ENCODE measurements around the gene CDC5L. TPM values are rescaled to one million over a fixed set of nuclear protein-coding genes. Genes with fewer than 3 reads are reported as not detected.

Gene CDC5L
- total RNA-seq, 2 donors from 2014 or later = 28.9 to 30.5 TPM

DNA sequence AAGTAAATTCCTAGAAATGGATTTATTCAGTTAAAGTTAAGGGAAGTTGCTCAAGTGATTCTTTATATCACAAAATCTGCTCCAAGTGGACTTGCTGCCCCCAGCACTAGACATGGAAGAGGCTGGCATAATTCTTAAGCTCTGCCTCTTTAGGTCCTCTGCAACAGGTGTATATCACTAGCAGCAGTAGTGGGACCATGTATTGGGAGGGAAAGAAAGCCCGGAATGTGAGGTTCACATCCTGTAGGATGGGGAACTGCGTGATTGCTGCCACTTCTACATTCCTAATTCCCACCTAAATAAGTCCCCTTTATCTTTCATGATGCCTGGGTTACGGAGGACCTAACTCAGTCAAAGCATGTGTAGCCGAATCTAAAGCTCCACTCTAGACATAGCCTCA lies 31.9 kb upstream of the CDC5L start:
- Mint-ChIP-seq H3K4me3 (no peak overlapping the region), H3K36me3 (ENCODE audit: low read depth) (no peaks in the 10 kb centered on the region), H3K9me3 (no peaks in the 10 kb centered on the region), H3K27ac (no peak overlapping the region), H3K4me1 (peaks cover 5% of the 10 kb centered on the region), H3K27me3 (ENCODE audit: insufficient read depth) (peaks cover 16% of the 10 kb centered on the region)
- TF ChIP-seq, protein P1, sequence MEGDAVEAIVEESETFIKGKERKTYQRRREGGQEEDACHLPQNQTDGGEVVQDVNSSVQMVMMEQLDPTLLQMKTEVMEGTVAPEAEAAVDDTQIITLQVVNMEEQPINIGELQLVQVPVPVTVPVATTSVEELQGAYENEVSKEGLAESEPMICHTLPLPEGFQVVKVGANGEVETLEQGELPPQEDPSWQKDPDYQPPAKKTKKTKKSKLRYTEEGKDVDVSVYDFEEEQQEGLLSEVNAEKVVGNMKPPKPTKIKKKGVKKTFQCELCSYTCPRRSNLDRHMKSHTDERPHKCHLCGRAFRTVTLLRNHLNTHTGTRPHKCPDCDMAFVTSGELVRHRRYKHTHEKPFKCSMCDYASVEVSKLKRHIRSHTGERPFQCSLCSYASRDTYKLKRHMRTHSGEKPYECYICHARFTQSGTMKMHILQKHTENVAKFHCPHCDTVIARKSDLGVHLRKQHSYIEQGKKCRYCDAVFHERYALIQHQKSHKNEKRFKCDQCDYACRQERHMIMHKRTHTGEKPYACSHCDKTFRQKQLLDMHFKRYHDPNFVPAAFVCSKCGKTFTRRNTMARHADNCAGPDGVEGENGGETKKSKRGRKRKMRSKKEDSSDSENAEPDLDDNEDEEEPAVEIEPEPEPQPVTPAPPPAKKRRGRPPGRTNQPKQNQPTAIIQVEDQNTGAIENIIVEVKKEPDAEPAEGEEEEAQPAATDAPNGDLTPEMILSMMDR (conservative IDR thresholded peaks at IDR 0.05) = no peak
- DNase-seq = no peak
- no peak overlapping the region for H3K4me3 ChIP-seq (ENCODE audit: low read length)
- WGBS, 2 experiments (ENCODE audit: insufficient coverage in 1 of 2, insufficient read length in 1 of 2) = 84 to 86% methylated on average over 2 to 3 of the region's 4 CpGs
- H3K4me1 ChIP-seq (ENCODE audit: control insufficient read depth, insufficient read depth, low read length) = no peaks in the 10 kb centered on the region
- H3K27ac ChIP-seq (ENCODE audit: low read depth, low read length) = no peak overlapping the region
- H3K9me3 ChIP-seq (ENCODE audit: control insufficient read depth, low read length) = peaks cover 6% of the 10 kb centered on the region
- no peak overlapping the region for H3K9ac ChIP-seq (ENCODE audit: extremely low read depth, low read length, poor library complexity, severe bottlenecking)
- H3K27me3 ChIP-seq (ENCODE audit: control insufficient read depth, insufficient read depth, low read length, poor library complexity, severe bottlenecking) = peaks cover 5% of the 10 kb centered on the region
- H3K36me3 ChIP-seq (ENCODE audit: control insufficient read depth, insufficient read depth, low read length) = no peaks in the 10 kb centered on the region

DNA sequence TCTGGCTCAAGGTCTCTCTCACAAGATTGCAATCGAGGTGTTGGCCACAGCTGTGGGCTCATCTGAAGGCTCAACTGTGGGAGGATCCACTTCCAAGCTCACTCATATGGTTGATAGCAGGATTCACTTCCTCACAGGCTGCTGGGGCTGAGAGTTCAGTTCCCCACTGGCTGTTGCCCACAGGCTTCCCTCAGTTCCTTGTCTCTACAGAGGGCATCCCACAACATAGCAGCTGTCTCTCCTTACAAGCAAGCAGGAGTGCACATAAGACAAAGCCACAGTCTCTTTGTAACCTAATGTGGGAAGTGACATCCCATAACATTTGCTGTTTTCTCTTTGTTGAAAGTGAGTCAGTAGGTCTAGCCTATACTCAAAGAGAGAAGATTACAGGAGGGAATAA lies 31.0 kb upstream of the CDC5L start:
- no peak overlapping the region for H3K4me3 ChIP-seq (ENCODE audit: low read length)
- Mint-ChIP-seq H3K4me1 (peaks cover 8% of the 10 kb centered on the region), H3K27ac (no peak overlapping the region), H3K27me3 (ENCODE audit: insufficient read depth) (peaks cover 16% of the 10 kb centered on the region), H3K4me3 (no peak overlapping the region), H3K9me3 (no peaks in the 10 kb centered on the region), H3K36me3 (ENCODE audit: low read depth) (no peaks in the 10 kb centered on the region)
- TF ChIP-seq, protein P1 (conservative IDR thresholded peaks at IDR 0.05) = no peak
- H3K9ac ChIP-seq (ENCODE audit: extremely low read depth, low read length, poor library complexity, severe bottlenecking) = no peak overlapping the region
- peaks cover 6% of the 10 kb centered on the region for H3K9me3 ChIP-seq (ENCODE audit: control insufficient read depth, low read length)
- no peaks in the 10 kb centered on the region for H3K4me1 ChIP-seq (ENCODE audit: control insufficient read depth, insufficient read depth, low read length)
- H3K36me3 ChIP-seq (ENCODE audit: control insufficient read depth, insufficient read depth, low read length) = no peaks in the 10 kb centered on the region
- H3K27me3 ChIP-seq (ENCODE audit: control insufficient read depth, insufficient read depth, low read length, poor library complexity, severe bottlenecking) = peaks cover 5% of the 10 kb centered on the region
- DNase-seq = no peak
- no peak overlapping the region for H3K27ac ChIP-seq (ENCODE audit: low read depth, low read length)
- 74 to 88% methylated on average over 1 of the region's 1 CpG for WGBS, 2 experiments (ENCODE audit: insufficient coverage in 1 of 2, insufficient read length in 1 of 2)

DNA sequence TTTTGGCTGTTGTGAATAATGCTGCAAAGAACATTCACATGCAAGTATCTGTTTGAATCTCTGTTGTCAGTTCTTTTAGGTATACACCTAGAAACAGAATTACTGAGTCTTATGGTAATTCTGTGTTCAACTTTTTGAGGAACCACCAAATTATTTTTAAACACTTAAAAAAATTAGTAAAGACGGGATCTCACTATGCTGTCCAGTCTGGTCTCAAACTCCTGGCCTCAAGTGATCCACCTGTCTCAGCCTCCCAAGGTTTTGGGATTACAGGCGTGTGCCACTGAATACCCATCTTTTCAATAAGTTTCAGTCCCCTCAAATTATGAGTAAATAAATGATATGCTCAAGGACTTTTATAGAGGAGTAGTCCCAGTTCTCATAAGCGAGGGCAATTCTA lies 27.5 kb upstream of the CDC5L start:
- peaks cover 7% of the 10 kb centered on the region for H3K4me1 Mint-ChIP-seq
- TF ChIP-seq, protein P1 (conservative IDR thresholded peaks at IDR 0.05) = no peak
- no peaks in the 10 kb centered on the region for H3K36me3 ChIP-seq (ENCODE audit: control insufficient read depth, insufficient read depth, low read length)
- H3K4me1 ChIP-seq (ENCODE audit: control insufficient read depth, insufficient read depth, low read length) = no peaks in the 10 kb centered on the region
- no peaks in the 10 kb centered on the region for H3K36me3 Mint-ChIP-seq (ENCODE audit: low read depth)
- peaks cover 6% of the 10 kb centered on the region for H3K9me3 ChIP-seq (ENCODE audit: control insufficient read depth, low read length)
- H3K9me3 Mint-ChIP-seq = no peaks in the 10 kb centered on the region
- H3K27me3 ChIP-seq (ENCODE audit: control insufficient read depth, insufficient read depth, low read length, poor library complexity, severe bottlenecking) = peaks cover 5% of the 10 kb centered on the region
- H3K27ac Mint-ChIP-seq = no peak overlapping the region
- peaks cover 16% of the 10 kb centered on the region for H3K27me3 Mint-ChIP-seq (ENCODE audit: insufficient read depth)
- H3K9ac ChIP-seq (ENCODE audit: extremely low read depth, low read length, poor library complexity, severe bottlenecking) = no peak overlapping the region
- no peak for DNase-seq
- WGBS, 2 experiments (ENCODE audit: insufficient coverage in 1 of 2, insufficient read length in 1 of 2) = 92 to 95% methylated on average over 2 to 3 of the region's 3 CpGs
- no peak overlapping the region for H3K27ac ChIP-seq (ENCODE audit: low read depth, low read length)
- H3K4me3 ChIP-seq (ENCODE audit: low read length) = no peak overlapping the region
- H3K4me3 Mint-ChIP-seq = no peak overlapping the region

Data from endodermal cell (in vitro differentiated cells).